H4 (cell line): Measurements from ENCODE around the gene ARMH2. TPM values are rescaled to one million over a fixed set of nuclear protein-coding genes. Genes with fewer than 3 reads are reported as not detected.

Experiments
- DNase-seq: peaks from one replicate; pipeline ENCODE4 v3.0.0-alpha.2; 2015; ENCODE audit warnings: low spot score
- total RNA-seq: library from RNA; depleted of rRNA; stranded (reverse); fragments of >200 nt; shearing (Covaris generic); gene quantifications from 2 replicates; pipeline ENCODE4 v1.2.3, GENCODE V29; 2014; rRNA removed

The ARMH2 gene
- total RNA-seq: not detected in 2 replicates

DNA sequence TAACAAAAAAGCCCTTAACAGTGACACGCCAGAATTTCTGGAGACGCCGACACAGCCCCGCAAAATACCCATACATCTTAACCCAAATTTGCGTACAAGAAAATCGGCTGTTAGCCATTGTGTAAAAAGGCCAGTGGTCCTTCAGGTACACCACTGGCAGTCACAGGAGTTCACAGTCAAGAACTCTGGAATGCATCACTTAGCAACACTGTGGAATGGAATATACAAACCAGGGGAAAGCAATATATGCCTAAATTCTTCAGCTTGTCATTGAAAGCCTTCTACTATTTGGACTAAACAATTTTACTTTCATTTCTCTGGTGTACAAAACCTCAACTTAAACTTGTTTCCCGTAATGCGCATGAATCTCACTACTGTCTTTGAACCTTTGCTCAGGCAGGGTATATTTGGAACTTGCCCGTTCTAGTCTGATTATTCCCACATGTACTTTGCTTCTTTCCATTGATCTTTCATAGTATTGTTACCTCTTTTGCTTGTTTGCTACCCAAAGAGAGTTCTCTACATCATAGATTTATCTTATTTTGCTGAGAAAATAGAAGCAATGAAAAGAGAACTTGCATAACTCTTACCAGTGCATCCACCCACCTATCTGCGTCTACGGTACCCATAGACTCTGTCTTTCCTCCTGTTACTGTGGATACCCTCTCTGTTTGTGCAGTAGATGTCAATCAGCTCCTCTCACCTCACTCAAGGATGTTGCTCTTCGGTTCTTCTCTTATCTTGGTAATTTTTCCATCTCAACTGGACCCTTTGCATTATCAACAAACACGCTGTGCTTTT lies at the start of gene ARMH2:
Gene ARMH2, minus strand, starts transcription at position 178 of the 801 bp plus-strand sequence. Its CDS starts 60 bp downstream, at position 118.
- DNase-seq: no peak

DNA sequence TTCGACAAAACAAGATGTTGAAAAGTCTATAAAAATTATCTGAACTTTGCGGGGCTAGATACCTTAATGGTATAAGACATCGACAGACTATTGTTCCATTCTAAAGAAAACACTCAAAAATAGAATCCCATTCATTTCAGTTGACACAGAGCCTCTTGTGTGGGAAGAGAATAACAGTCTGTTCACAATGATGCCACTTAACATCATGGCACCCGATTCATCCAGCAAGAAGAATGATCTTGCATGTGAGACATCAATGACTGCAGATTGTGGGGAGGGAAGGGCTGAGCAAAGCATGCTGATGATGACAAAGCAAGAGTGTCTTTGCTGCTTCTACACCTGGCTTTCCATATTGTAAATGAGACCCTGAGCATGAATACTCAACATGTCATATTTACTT lies 49.7 kb upstream of the ARMH2 start:
- DNase-seq: no peak

GRCh38 chr6:24847402-24847801 lies 48.7 kb upstream of the ARMH2 start:
- no peak for DNase-seq

DNA sequence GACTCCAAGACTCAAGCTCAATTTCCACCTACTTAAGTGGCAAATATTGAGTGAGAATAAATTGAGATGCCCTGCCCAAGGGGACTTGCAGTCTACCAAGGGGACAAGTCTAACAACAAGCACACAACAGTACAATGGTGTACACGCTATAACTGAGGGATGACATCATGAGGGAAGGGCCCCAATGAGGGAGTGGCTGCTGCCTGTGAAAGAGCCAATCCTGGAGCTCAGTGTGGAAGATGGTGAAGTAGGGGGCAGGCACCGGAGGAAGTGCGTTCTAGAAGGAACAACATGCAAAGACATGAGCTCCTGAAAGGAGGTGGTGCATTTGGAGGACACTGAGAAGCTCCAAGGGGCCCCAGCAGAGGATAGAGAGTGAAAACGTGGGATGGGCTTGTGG lies 46.9 kb upstream of the ARMH2 start:
- no peak for DNase-seq

GRCh38 chr6:24844903-24845302 lies 46.2 kb upstream of the ARMH2 start:
- no peak for DNase-seq

DNA sequence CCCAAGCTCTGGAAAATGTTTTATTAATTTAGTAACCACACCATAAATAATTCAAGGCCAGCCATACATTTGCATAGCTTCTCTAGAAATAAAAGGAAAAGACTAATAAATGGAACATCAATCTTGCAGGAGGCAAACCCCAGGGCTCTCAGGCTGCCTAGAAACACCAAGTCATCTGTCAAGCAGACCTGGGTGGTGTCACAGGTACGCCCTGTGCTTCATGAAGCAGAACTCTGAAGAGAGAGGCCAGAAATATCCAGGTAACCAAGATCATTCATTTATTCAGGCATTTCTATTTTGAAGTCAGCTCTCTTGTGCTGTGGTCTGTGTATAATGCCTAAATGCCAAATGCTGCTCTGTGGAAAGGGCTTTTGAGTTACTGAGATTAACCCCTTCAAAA lies 45.3 kb upstream of the ARMH2 start:
- DNase-seq: no peak

DNA sequence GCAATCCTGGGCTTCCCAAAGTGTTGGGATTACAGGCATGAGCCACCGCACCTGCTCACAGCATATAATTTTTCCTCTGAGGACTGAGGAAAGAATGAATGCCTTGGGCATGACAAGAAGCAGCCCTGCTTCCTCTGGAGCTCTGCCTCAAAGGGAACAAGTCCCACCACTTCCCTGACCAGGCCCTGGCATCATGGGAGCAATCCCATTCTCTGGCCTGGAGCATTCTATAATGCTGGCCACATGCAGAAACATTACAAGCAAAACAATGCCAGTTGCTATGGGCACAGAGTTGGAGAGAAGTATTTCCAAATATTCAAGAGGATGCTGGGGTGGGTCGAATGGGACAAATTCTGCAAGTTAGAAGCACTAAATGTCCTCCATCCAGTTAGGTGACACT lies 41.5 kb upstream of the ARMH2 start:
- no peak for DNase-seq

DNA sequence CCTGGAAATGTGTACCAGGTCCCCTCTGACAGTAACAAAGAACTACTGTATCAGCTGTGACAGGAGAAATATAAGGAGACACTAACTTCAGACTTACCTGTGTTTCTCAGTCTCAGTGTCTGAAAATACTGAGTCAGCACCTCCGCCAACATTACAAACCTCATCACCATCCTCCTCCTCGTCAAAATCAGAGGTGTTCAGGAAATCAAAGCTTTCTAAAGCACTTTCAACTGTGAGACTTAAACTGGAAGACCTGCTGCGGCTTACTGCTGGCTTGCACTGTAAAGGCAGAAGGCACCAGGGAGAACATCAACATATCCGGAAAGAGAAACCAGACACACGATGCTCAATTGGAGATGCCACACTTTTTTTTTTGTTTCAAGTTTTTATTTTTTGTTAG lies 40.3 kb upstream of the ARMH2 start:
- no peak for DNase-seq

GRCh38 chr6:24838081-24838480 lies 39.4 kb upstream of the ARMH2 start:
- no peak for DNase-seq

DNA sequence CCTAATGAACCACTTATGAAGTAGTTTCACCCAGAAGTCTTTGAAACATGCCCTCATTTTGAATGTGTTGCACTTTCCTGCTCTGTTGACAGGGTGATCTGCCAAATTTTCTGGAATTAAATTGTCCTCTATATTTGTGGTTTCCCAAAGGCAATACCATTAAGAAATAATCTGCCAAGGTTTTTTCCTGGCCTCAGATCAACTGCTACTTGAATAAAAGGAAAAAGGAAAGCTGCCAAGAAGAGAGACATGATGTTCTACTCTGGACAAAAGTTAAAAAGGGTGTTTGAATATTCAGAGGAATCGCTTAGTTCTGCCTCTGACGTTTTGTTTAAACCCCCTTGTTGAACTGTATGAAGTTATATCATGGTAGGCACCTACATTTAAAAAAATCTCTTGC lies 37.4 kb upstream of the ARMH2 start:
- no peak for DNase-seq

- no peak for DNase-seq
Observed at GRCh38 chr6:24833711-24834386, 35.1 kb upstream of the ARMH2 start.

GRCh38 chr6:24832794-24833193 lies 34.1 kb upstream of the ARMH2 start:
- DNase-seq: no peak

DNA sequence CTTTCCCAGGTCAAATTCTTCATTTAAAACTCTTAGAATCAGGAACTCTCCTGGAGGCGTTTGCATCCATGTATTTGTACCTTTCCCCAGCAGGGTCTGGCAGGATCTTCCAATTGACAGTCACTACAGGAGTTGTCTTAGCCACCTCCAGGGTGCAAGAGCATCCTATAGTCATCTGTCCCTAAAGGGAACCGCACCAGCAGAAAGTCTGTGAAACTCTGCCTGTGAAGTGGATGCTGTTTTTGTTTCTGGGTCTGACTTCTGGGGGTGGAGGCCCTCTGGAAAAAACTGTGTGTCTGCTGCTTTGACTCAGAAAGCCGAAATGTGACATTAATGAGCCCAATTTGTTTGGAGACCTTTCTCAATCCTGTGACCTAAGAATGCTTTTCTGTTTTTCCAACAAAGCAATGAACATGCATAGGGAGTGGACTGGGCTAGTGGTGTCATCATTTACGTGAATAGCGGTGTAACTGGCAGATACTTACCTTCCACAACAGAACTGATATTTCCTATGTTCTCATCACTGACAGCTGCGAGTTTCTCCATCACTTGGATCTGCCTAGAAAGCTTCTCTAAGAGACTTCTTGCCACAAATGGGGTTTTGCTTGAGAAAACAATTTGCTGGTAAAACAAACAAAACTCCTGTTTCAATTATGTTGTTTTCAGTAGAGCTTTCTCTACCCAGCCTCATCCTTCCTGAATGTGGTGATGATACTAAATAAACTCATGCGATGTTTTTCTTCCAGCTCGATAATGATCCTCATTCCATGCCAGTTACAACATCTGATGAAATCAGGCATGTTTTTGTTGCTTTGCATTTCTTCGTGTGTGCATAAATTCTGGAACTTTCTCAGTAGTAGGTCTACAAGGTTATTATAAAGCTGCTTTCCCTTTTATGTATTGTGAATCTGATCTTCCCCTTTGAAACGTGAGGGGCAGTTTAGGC lies 33.3 kb upstream of the ARMH2 start:
- DNase-seq: peak; percentile 12

GRCh38 chr6:24829657-24830056 lies 30.9 kb upstream of the ARMH2 start:
- DNase-seq: no peak

DNA sequence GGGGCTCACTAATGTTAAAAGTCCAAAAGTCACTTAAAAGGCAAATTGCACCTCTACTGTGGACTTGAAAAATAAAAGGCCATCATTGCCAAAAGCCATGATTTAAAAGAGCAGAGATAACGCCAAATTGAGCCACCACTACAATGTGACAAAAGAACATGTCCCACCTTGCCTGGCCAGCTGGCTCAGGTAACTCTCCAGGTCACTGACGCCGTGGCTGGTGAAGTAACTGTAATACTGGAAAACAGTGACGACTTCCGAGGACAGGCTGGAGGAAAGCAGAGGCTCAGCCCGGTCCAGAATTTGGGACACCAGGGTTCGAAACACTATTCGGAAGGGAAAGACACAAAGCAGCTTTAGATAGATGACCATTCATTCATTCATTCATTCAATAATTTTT lies 29.3 kb upstream of the ARMH2 start:
- no peak for DNase-seq

GRCh38 chr6:24827162-24827561 lies 28.4 kb upstream of the ARMH2 start:
- no peak for DNase-seq

DNA sequence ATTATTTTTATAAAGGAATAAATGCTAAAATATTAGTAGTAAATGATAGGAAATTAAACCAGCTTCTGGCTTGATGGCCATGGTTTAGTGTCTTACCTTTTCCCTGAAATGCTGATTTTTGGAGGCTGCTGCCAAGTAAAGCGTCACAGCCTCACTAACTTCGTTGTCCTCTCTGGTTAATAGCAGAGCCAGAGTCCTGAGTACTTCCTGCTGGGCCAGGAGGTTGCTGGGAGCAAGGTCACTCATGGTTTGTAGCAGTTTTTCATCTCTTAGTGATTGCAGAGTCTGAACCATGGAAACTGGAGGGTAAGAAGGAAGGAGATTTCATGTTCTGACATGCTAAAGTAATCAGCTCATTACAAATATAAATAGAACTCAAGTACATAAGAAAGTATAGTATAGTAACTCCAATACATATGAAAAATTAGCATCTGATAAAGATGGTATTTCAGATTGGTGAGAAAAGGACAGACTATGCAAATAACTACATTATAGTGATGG lies 26.5 kb upstream of the ARMH2 start:
- no peak for DNase-seq

DNA sequence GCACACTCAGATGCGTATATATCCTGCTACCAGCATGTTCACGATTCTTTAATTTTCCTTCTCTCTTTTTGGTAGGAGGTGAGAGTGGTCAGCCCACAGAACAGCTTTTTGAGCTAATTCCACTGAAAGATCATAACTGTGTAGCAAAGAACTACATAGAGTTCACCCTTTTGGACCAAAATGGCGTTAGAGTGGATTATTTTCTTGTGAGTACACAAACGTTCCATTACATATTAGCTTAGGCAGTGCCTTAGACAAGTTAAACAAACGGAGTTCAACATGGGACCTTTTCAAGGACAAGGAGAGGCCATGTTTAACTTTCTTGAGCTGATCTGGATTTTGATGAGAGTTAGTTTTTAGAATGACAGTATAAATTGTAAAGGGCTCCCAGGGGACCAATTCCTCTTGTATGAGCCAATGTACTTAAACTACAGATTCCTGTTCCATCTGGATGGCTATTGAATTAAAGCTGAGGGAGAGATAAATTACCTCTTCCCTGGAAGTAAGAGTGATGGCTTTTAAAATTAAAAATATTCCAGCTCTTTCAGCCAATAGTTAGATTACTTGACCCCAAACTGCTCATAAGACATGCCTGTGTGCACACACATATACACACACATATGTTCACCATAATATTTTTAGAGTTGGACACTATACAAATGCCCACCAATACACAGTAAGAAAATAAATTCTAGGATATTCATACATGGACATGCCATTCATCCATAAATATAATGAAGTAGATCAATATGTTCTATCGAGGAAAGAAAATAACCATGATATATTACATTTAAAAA lies 25.6 kb upstream of the ARMH2 start:
- no peak for DNase-seq

GRCh38 chr6:24823185-24823584 lies 24.5 kb upstream of the ARMH2 start:
- no peak for DNase-seq

DNA sequence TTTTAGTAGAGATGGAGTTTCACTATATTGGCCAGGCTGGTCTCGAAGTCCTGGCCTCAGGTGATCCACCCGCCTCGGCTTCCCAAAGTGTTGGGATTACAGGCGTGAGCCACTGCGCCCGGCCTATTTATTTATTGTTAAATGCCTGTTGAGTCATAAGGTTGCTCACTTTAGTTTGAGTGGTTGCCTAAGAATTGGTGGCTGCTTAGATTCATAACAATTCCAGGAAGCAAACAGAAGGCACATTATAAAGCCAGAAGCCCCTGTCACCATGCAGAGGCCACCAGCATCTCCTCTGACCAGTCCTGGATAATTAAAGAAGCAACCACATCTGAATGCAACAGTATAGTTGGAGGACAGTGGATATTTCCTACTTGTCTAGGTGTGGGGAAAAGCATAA lies 24.0 kb upstream of the ARMH2 start:
- DNase-seq: peak; percentile 57

DNA sequence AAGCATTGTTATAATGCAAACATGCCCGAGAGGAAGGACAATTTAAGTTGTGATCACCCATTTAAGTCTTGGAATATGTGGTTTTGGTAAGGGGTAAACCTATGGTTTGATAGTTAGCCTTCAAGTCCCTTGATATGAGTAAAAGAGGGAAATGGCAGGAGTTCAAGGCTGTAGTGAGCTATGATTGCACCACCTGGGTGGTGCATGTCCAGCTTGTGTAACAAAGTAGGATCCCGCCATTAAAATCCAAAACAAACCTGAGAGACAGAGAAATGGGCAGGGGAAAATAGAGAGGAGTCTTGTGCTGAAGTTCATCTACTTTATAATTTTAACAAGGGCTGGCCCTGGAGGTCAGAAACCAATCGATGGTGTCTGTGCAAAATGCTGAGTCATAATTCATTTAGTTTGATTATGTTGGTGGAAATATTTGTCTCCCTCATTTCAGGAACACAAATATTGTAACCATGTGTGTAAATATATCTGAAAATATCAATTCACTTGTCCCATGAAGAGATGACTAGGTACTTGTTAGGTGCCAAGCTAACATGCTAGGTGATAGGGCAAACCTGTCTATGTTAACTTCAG lies 23.2 kb upstream of the ARMH2 start:
- no peak for DNase-seq
